Posterior cingulate gyrus (tissue), 11 donors: ENCODE data around the gene FSTL3.
"Not testable (repeated sequence)": the region's sequence is repeated elsewhere in the genome, so short reads cannot be mapped to it uniquely, and the experiment has no call there.

Source experiments
- DNase-seq, 10 donors: peaks; one replicate each; pipeline versions ENCODE4 v3.0.0 to v3.0.0-alpha.2; 2020 to 2021; ENCODE audit warnings: mixed read lengths in 3 of 10
- intact Hi-C: fragments of 100-400 bp; cut with DNase I; formaldehyde crosslinking; loops from one replicate; pipeline ENCODE4 v1.15.1; 2023

The FSTL3 gene

DNA sequence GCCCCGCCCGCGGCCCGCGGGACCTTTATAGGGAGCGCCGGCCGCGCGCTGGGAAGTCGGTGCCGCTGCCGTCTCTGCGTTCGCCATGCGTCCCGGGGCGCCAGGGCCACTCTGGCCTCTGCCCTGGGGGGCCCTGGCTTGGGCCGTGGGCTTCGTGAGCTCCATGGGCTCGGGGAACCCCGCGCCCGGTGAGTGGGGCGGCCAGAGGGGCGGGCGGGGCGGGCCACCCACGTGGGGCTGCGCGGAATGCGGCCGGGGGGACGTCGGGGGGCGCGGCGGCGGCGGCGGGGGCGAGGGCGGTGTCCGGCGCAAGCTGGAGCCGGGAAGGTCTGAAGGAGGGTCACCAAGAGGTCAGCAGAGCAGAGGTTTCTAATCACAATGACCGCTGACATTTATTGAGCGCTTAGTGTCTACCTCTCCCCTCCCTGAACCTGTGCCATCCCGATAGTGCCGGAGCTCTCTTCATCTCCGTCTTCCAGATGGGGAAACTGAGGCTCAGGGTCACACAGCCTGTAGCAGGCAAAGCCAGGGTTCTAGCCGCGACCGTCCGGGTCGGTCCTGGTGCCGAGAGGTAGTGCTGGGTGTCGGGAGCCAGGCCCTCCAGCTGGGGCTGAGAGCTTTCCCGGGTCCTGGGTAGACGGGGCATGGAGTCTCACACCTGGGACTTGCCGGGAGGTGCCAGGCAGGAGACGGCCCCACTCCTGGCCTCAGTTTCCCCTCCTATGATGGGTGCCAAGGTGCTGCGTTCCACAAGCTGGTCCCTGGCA lies at the start of gene FSTL3:
TSS of gene FSTL3 (plus strand) at position 54 of the 767 bp plus-strand sequence. CDS start at position 86, 32 bp downstream.
- no peak for DNase-seq
- intact Hi-C loops: no loop called here

DNA sequence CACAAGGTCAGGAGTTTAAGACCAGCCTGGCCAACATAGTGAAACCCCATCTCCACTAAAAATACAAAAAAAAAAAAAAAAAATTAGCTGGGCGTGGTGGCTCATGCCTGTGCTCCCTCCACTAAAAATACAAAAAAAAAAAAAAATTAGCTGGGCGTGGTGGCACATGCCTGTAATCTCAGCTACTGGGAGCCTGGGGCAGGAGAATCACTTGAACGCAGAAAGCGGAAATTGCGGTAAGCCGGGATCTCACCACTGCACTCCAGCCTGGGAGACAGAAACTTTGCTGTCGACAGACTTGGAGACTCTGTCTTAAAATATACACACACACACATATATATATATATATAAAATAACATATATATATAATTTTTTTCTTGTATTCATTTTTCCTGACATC lies 49.6 kb upstream of the FSTL3 start:
- intact Hi-C loops, DNase-seq: not testable (repeated sequence)

DNA sequence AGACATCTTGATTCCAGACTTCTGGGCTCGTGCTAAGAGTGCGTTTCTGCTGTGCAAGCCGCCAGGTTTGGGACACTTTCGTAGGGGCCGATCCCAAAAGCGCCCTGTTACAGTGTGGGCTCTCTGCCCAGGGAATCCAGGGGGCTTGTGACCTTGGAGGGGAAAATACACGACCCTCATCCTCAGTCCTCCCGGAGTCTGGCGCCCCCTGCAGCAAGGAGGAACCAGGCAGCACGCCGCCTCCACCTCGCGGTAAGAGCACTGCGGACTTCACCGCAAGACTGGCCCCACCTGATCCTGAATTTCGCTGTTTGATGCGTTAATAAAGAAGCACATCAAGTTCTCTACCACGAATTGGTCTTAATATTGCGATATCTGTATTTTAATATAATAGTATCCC lies 48.0 kb upstream of the FSTL3 start:
- intact Hi-C loops: no loop called here
- no peak for DNase-seq

DNA sequence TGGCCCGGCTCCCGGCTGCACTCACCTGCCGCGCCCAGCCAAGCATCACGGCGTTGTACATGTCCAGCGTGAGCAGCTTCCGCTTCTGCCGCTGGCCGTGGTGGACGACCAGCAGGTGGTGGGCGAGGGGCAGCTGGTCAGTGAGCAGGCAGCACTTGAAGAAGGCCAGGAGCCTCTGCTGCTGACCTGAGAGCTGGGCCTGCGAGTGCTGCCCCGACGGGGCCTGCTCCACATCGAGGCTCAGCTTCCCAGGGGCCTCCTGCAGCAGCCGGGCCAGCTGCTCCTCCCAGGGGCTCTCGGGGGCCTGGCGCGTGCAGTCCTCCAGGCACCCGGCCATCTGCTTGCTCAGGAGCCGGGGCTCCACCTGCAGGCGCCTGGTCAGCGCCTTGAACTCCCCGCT lies 46.7 kb upstream of the FSTL3 start:
- intact Hi-C loops, DNase-seq: not testable (repeated sequence)

DNA sequence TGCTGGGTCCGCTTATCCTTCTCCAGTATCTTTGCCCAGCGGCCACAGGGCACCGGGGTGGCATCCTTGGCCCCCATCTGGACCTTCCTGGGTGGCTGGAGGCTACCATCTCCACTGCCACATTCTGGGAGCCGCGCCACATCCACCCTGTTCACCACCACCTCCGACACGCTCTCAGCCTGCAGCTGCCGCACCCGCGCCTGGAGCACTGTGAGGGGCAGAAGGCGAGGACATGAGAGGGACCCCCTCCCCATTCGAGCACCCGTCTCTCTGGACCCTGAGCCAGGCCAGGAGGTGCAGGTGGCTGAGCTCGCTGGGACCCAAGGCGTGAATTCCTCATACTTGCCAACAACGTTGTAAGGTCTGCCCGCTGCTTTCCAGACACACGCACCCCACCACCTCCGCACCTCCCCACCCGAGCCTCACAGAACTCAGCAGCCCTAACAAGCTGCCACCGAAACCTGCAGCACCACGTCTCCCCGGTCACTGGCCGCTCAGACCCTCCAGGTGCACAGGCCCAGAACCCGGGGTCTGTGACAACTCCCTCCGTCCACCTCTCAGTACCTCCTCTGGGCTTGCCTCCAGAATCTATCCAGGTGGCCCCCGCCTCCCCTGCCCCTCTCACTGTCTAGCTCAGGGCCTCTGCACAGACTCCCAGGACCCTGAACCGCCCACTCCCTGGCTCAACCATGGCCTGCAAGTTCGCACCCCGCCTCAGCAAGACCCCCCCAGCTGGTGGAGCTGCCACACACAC lies 46.1 kb upstream of the FSTL3 start:
- intact Hi-C loops: no loop called here
- no peak for DNase-seq

DNA sequence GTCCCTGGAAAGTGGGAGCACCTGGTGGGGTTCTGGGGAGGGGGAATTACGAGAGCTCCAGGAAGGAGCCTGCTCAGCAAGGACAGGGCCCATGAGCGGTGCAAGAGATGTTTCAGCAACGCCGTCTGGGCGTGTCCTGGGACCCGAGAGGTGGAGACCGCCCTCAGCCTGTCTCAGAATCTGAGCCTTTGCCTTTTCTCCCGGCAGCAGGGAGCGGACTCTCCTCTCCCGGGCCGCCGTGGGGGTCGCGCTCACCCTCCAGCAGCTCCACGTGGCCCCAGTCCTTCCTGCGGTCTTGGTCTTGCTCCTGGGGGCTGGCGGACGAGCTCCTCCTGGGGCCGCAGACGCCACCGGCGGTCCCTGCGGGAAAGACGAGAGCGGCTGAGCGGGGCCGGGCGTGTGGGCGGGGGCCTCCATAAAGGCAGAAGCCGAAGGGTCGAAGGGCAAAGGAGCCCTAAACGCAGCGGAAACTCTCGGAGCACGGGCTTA lies 43.6 kb upstream of the FSTL3 start:
- no peak for DNase-seq
- intact Hi-C loops: no loop called here

DNA sequence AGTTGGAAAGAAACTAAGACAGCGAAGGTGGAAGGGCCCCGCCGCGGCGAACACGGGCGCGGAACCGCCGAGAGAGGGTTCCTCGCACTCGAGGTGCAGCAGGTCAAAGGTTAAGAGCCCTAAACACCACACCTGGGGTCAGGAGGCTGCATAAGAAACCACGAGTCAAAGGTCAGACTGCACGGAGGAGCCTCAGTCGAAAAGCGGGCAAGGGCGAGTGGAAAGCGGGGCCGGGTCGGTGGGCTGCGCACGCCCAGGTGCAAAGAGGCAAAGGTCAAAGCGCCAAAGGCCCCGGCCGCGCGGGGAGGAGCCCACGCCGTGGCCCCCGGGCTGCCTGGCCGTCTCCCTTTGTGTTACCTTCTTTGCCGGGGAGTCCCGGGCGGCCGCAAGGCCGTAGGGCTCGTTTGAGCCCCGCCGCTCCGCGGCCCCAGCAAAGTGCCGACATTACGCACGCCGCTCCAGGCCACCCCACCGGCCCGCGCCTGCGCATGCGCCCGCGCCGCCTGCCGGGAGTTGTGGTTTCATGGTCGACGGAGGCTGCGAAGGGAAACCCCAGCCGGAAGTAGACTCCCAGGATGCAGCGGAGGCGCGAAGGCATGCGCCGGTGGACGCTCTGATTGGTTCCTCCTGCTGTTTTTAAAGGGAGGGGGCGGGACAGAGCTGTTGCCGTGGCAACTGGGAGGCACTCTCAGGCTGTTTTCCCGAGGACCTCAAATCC lies 43.0 kb upstream of the FSTL3 start, which contains the start of gene POLRMT:
TSS of gene POLRMT (minus strand) at position 470 of the 718 bp plus-strand sequence. CDS start at position 445, 25 bp downstream.
- intact Hi-C loops: no loop called here
- peak; percentile 93 to 99 (median 96) for DNase-seq

DNA sequence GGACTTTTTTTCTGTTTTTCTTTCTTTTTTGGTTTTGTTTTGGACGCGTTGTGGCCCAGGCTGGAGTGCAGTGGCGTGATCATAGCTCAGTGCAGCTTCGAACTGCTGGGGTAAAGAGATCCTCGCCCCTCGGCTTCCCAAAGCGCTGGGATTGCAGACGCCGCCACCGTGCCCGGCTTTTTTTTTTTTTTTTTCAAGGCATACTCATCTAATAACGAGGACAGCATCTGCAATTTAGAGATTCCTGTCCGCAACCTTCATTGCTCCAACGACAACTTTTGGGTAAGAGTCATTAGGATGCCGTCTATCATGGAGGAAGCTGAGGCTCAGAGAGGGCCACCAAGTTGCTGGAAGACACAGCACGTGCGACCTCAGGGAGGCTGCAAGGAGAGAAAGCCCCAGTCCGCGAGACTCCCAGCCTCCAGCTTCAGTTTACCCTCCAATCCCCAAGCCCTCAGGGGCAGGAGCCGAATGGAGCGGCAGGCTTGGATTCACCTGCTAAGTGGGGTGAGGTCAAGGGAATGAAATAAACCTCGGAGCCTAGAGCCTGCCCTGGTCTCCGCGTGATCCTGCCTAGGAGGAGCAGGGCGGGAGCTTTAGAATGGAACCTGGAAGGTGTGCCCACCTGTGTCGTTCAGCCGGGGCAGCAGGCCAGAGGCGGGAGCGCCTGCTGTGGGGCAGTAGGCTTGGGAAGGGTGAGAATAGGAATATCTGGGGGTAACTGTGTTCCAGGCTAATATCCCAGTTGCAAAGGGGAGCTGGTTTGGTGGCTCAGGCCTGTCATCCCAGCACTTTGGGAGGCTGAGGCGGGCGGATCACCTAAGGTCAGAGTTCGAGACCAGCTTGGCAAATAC lies 42.2 kb upstream of the FSTL3 start:
- no peak for DNase-seq
- intact Hi-C loops: no loop called here

DNA sequence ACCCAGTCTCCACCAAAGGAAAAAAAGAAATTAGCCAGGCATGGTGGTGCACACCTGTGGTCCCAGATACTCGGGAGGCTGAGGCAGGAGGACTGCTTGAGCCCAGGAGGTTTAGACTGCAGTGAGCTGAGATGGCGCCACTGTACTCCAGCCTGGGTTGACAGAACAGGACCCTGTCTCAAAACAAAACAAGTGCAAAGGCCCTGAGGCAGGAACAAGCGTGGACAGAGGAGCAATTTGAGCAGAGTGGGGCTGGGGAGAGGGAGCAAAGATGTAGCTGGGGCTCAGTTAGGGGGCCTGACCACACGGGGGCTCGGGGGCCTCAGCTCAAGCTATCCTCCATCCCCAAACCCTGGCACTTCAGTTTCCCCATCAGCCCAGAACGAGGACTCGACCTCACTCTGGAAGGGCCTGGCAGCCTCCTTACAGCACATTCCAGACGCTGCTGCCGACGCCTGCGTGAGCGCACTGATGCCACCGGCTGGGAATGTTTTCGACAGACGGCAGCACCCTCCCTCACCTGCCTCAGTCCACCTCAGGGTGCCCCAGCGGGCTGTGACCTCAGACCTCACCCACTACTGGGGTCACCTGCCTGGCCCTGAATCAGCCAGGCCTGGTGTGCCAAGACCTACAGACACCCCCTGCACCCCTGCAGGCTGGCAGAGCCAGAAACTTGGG lies 41.1 kb upstream of the FSTL3 start:
- intact Hi-C loops: no loop called here
- DNase-seq: no peak

DNA sequence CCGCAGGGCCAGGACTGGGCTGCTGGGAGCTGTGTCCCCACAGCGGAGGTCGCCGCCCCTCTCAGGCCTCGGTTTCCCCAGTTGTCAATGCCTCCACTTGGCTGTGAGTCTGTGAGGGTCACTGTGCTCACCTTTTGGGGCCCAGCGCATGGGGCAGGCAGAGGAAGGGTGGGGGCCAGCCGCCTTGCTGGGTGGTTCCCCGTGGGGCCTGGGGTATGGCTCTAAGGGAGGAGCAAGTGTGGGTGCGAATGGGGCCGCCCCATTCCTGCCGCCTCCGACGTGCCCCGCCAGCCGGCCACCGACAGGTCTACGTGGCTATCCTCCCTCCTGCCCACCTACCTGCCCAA lies 37.3 kb upstream of the FSTL3 start:
- intact Hi-C loops: no loop called here
- DNase-seq: no peak

DNA sequence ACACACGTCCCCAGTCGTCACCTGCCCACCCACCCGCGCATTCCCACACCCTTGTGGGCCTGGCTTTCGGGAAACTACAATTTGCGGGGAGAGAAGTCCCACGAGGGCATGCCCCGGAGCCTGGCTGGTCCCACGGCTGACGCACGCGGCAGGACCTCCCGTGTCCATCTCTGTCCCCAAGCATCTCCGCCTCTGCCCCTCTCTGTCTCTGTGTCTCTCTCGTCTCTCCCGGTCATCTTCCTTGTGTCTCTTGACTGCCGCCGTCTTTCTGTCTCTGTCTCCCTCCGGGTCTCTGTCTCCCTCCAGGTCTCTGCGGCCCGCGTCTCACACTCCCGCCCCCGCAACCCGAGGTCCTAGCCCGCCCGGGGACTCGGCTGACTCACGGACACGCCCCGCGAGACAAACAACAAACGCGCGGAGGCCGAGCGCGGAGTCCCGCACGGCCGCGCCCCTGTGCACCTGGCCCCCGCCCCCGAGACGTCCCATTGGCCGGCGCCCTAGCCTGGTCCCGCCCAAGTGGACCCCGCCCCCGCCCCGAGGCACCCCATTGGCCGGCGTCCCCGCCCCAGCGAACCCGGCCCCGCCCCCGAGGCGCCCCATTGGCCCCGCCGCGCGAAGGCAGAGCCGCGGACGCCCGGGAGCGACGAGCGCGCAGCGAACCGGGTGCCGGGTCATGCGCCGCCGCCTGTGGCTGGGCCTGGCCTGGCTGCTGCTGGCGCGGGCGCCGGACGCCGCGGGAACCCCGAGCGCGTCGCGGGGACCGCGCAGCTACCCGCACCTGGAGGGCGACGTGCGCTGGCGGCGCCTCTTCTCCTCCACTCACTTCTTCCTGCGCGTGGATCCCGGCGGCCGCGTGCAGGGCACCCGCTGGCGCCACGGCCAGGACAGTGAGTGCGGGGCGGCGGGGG lies 36.7 kb upstream of the FSTL3 start, which contains the start of gene FGF22:
TSS of gene FGF22 (plus strand) at position 627 of the 908 bp plus-strand sequence. CDS start at position 674, 47 bp downstream.
- DNase-seq: peak; percentile 86 to 99 (median 96)
- intact Hi-C loops: no loop called here

DNA sequence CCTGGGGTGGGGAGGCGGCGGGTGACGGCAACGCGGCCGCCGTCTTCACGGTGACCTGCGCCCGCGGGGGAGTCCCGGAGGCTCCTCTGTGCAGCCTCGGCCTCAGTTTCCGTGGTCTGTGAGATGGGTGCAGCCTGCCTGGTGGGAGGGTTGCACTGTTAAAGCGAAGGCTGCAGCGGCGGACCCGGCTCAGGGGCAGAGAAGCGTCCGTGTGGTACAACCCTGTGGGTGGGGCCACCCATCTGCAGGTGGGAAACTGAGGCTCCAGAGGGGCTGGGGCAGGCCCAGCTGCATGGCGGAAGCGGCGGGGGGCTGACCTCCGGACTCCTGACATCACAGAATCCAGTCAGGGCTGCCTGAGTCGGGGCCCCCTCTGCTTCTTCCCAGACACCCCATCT lies 36.0 kb upstream of the FSTL3 start:
- intact Hi-C loops: no loop called here
- no peak for DNase-seq

DNA sequence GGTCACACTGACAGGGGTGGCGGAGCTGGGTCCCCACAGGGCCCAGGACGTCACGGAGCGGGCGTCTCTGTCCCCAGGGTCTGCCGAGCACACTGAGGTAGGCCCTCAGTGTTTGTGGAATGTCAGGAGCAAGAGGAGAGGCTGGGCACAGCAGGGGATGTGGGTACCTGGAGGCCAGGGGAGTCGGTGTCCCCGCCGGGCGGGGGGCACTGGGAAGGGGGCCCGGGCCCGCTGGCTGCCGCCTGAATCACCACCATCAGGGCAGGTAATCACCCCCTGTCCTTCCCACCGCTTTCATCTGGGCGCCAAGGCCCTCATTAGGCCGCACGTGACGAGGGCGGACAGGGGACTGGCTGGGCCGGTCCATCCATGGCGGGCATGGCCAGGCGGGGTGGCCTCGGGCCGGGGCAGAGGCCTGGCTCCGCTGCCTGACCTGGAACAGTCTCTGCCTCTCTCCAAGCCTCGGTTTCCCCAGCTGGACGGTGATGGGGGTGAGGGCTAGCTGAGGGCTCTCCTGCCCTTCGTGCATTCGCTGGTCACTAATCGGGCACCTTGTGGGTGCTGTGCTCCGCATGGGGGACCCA lies 35.5 kb upstream of the FSTL3 start:
- no peak for DNase-seq
- intact Hi-C loops: no loop called here

DNA sequence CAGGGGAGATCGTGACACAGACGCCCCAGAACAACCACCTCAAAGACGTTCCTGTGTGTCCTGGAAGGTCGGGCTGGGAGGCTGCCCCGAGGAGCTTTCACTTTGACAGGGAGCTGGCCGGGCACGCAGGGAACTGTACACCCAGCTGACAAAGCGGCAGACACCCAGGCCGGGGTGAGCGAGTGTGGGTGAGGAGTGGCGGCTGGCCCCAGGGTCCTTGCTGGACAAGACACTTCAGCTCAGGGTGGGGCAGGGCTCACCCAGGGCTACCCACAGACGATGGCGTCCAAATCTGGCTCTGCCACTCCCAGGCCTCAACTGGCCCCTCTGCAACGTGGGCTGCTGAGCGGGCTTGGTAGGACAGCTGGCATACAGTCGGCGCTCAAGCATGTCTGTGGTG lies 34.5 kb upstream of the FSTL3 start:
- DNase-seq: no peak
- intact Hi-C loops: no loop called here

DNA sequence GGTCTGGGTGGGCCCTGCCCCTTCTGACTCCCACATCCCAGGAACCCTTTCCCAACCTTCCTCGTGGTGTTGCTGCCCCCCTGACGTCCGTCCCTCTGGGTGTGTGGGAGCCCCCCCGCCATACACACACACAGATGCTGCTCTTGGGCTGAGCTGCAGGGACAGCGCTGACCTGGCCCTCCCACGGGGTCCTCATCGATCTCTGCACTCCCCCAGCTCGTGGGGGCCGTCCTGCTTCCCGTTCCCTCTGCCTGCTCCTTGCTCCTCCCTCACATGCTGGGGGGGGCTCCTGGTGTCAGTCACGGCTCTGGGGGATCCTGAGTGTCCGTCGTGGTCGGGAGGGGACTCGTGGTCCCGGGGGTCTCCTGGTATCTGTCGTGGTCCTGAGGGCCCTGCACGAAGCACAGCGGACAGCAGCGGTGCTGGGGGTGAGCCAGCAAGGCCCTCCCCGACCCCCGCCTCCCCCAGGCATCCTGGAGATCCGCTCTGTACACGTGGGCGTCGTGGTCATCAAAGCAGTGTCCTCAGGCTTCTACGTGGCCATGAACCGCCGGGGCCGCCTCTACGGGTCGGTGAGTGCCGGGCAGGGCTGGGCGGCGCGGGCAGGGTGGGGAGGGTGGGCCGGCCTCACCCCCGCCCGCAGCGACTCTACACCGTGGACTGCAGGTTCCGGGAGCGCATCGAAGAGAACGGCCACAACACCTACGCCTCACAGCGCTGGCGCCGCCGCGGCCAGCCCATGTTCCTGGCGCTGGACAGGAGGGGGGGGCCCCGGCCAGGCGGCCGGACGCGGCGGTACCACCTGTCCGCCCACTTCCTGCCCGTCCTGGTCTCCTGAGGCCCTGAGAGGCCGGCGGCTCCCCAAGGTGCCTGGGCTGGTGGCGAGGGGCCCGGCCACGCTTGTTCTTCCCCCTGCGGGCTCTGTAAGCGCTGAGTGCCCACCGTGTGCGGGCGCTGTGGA lies 33.1 kb upstream of the FSTL3 start:
- intact Hi-C loops: no loop called here
- no peak for DNase-seq

DNA sequence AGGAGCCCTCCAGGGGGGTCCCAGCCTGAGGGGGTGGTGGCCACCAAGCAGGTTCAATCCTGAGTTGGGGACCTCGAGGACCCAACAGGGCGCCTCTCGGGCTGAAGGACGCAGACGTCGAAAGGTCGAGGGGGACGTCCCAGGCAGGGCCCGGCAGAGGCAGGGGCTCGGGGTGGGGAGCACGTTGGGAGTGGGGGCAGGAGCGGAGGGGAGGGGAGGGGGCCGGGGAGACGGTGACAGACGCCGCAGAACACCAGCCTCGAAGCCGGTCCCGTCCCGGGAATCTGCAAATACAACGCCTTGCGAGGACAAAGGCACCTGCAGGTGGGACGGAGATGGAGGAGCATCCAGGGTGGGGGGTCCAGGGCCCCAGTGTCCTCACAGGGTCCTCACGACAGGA lies 32.5 kb upstream of the FSTL3 start:
- intact Hi-C loops: no loop called here
- no peak for DNase-seq

DNA sequence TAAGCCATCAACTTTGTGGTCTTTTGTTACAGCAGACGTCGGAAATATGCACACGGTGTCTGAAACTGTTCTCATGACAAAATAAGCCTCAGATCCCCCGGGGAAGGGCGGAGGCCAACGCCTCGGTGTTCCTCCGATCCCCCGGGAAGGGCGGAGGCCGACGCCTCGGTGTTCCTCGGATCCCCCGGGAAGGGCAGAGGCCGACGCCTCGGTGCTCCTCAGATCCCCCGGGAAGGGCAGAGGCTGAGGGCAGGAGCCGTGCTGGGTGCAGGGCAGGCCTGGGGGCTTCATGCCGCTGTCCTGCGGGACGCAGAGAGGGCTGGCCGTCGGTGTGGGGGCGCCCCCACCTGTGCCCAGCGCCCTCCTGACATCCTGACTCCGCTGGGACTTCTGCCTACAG lies 31.8 kb upstream of the FSTL3 start:
- DNase-seq: no peak
- intact Hi-C loops: no loop called here
